ENCODE results near the gene DLK1.
A peak's percentile ranks its signal among the peaks of the same experiment; 100 is the strongest.

DLK1 gene

GRCh38 chr14:100714258-100714892 lies 12.3 kb upstream of the DLK1 start:
- DNase-seq (ENCODE audit: low spot score), result peak; percentile 4

DNA sequence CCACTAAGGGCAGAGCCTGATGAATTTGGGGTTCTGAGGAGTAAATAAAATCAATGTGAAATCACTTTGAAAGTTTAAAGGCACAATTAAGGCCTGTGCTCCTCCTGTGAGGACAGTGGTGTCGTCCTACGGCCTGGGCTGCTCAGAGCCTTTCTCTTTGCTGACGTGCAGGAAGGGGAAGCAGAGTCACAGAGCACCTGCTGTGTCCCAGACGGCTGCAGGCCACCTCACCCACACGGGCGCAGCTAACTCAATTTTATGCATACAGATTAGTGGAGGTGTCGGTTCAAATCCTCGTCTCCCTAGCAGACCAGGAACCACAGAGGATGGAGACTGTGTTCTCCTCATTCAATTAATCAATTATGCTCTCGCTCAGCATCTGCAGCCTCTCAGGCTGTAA lies 11.4 kb upstream of the DLK1 start:
- DNase-seq (ENCODE audit: low spot score), result no peak

DNA sequence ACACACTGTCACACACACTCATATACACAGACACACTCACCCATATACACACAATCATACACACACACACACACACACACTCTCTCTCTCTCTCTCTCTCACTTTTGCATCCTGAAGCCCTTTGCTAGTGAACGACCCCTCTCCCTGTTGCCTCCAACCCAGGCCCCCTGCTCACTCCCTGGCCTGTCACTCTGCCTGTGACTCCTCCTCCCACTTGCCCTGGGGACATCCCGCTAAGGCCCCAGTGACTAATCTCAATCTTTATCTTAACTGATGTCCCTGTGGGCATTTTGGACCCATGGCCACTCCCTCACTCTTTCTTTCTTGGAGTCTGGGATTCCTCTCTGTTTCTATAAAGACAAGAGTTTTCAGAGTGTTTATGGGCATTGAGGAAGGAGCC lies 10.9 kb upstream of the DLK1 start:
- no peak for DNase-seq (ENCODE audit: low spot score)

GRCh38 chr14:100717386-100717785 lies 9.3 kb upstream of the DLK1 start:
- DNase-seq (ENCODE audit: low spot score), result no peak

GRCh38 chr14:100719976-100720520 lies 6.6 kb upstream of the DLK1 start:
- no peak for DNase-seq (ENCODE audit: low spot score)

DNA sequence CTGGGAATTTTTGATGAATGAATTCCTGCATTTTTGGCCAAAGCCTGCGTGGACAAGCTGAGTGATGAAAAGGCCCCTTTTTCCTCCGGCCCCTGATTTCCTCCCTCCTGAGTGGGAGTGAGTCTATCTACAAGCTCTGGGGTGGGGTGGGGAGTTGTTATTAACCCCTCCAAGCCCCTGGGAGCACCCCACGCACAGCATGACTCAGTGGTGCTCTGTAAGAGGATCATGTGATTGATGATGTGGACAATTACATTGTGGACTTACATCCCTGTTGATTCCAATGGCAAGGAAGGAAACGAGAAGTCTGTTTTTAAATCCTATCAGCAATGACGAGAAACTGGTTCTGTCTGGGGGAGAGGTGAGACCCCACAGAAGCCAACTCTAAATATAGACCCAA lies 5.1 kb upstream of the DLK1 start:
- no peak for DNase-seq (ENCODE audit: low spot score)

DNA sequence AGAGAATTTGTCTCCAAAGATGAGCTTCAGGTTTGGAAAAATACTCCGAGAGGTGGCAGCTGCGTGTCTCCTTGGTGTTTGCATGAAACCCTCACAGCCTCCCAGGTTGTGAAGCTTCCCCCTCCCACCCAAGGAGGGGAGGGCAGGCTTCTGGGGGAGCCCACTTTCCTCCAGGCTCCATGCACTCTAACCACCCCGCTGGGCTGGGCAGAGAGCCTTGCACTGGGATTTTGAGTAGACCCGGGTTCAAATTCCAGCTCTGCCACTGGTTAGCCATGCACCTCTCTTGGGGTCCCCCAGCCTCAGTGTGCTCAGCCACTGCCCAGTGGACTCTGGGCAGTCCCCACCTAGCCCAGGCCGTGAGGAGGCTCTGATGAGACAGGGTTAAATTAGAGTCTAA lies 4.3 kb upstream of the DLK1 start:
- DNase-seq (ENCODE audit: low spot score), result no peak

GRCh38 chr14:100723135-100723829 lies 3.4 kb upstream of the DLK1 start:
- DNase-seq (ENCODE audit: low spot score), result no peak

DNA sequence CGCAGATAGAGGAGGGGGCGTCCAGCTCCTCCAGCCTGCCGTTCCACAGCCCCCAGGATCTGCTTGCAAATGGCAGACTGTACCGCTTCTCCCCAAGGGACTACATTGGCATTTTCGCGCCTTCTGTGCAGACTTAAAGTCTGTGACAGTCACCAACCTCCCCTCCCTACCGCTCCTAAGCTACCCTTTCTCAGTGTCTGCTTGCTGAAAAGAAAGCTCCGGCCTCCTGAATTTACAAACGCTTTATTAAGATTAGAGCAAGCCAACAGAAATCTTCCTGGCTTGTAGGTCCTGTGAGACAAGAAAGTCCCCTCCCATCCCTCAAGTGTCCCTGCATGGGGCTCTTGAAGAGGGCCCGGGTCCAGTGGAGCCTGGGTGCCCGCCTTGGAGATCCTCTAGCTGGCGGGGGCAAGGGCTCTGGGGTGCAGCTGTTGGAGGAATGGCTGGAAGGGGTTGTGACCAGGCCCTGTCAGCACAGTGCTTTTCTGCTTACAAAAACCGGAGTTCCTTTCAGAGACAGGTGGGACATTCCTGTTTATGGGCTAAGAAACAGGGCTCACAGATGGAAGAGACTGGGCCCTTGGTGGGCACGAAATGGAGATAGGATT lies 2.8 kb upstream of the DLK1 start:
- DNase-seq (ENCODE audit: low spot score), result no peak

GRCh38 chr14:100724536-100724935 lies 2.2 kb upstream of the DLK1 start:
- DNase-seq (ENCODE audit: low spot score), result no peak

- no peak for DNase-seq (ENCODE audit: low spot score)
These were observed 905 bp upstream of the DLK1 start for GRCh38 chr14:100725587-100726387.

DNA sequence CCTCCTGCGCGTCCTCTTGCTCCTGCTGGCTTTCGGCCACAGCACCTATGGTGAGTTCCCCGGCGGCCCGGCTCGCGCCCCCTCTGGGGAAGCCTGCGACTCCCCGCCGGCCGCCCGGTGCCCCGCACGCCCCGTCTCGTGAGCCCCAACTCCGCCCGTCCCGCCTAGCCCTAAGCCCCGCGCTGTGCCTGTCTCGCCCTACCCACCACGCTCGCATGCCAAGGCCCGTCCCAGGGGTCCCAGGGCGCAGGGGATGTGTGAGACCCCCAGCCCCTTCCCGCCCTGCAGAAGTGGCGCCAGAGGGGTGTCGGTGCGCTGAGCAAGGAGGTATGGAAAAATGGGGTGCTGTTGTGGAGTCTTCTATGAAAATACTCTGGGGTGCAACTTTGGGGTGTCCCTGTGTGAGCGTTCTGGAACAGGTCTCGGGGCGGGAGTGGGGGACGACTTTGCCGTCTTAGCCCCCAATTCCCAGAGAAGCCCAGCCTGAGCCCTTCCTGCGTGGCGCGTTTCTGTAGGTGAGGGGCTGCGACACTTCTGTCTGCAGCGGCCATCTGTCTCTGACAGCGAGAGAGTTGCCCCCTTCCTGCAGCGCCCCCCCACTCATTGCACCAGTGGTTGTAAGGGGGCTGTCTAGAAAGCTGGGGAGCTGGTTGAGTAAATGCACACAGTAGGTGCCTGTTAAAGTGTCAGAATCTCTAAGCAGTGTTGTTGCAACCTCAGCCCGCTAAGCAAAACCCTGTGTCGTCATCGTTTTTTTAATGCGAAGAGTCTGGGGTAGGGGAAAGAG lies 587 bp downstream of the DLK1 start:
- no peak for DNase-seq (ENCODE audit: low spot score)

- DNase-seq (ENCODE audit: low spot score), result no peak
These were observed 1.2 kb downstream of the DLK1 start for GRCh38 chr14:100727873-100728240.

DNA sequence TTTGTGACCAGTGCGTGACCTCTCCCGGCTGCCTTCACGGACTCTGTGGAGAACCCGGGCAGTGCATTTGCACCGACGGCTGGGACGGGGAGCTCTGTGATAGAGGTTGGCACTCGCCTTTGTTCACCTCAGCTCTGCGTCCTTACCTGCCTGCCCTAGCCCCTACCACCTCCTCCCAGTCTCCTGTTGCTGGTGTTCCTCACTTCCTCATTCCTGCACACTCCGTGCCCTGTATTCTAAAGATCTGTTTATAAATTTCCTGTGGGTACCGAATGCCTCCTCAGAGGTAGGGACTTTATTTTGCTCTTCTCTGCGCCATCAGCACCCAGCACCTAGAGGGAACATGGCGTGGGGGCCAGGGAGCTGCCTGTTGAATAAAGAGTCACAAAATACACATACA lies 2.3 kb downstream of the DLK1 start:
- DNase-seq (ENCODE audit: low spot score), result no peak

- DNase-seq (ENCODE audit: low spot score), result no peak
These were observed 3.3 kb downstream of the DLK1 start for GRCh38 chr14:100729982-100730381.

- no peak for DNase-seq (ENCODE audit: low spot score)
These were observed 3.9 kb downstream of the DLK1 start for GRCh38 chr14:100730581-100730980.

DNA sequence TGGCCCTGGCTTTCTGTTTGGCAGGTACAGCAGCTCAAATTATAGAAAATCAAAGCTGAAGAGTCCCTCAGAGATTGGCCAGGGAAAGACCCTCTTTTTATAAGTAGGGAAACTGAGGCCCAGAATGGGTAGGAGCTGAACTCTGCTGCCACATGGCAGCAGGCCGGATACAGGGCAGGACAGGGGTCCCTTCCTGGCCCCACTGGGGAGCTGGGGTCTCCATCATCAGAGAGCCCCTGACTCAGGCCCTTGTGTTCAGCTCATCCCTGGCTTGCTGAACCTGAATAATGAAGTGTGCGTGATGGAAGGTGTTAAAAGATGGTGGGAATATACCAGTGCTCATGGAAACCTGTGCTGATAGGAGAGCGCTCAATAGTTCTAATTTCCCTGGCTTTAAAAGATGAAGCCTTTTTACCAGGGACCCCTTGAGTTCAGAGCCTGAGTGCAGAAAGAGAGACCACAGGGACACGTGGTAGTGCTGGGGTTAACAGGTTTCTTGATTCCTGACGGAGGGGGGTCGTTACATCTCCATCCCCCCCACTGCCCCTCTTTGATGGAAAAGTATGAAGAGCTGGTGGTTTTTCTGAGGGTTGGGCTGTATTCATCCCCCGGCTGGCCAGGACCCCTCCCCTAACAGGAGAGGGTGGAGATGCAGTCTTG lies 4.4 kb downstream of the DLK1 start:
- DNase-seq (ENCODE audit: low spot score), result no peak

- no peak for DNase-seq (ENCODE audit: low spot score)
These were observed 5.4 kb downstream of the DLK1 start for GRCh38 chr14:100731846-100732765.

DNA sequence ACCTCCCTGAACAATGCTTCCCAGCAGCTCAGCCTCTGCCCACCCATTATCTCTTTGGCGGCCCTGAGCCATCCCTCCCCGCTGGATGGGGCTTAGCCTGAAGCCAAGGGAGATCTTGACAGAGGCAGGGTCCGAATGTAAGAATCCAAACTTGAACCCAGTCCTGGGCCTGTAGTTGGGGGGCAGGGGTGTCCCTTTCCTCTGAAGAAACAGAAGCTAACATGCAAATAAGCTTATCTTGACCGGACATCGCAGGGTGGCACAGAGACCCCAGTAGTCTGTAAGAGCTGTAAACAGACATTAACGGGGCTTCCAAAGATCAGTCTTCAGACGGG lies 6.0 kb downstream of the DLK1 start:
- DNase-seq (ENCODE audit: low spot score), result no peak

DNA sequence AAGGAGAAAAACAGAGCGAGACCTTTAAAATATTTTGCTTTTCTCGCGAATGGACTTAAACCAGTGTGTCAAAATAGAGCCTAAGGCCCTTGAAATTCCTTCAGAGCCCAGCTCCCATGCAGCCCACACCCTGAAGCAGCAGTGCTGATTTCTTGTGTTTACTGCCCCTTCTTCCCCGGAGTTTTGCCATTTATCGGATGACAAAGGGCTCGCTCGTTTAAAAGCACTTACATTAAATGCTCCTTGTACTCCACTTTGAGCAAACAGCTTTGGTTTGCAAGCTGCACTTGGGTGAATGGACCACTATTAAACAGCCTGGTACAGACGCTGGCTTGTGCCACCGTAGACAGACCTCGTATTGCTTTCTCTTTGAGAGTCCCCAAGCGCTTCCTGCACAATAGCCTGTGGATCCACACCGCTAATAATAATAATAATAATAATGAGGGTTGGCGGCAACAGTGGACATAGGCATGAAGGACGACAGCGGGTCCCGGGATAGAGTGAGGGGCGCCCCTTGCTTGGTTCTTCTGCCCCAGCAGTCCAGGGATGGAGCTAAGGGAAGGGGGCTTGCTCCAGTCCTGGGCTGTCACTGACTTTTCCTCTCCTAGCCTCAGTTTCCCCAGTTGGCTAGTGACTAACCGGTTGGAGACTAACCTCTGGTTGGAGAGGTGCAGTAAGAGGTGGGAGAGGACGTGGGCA lies 6.6 kb downstream of the DLK1 start:
- no peak for DNase-seq (ENCODE audit: low spot score)
